Ishikawa (cell line): ENCODE measurements around the gene SUGT1.

Experiments
- CEBPB ChIP-seq: IDR thresholded peaks from 2 replicates; pipeline ENCODE4 v1.6.1; 2012
- CREB1 ChIP-seq: IDR thresholded peaks from 2 replicates; pipeline ENCODE4 v1.6.1; 2012; ENCODE audit warnings: low read depth
- EGR1 ChIP-seq: IDR thresholded peaks from 2 replicates; pipeline ENCODE4 v1.6.1; 2012
- EP300 ChIP-seq: IDR thresholded peaks from 2 replicates; pipeline ENCODE4 v1.6.1; 2012; ENCODE audit warnings: borderline replicate concordance
- FOXM1 ChIP-seq: IDR thresholded peaks from 2 replicates; pipeline ENCODE4 v1.6.1; 2012; ENCODE audit warnings: low read depth, borderline replicate concordance
- MAX ChIP-seq: IDR thresholded peaks from 2 replicates; pipeline ENCODE4 v1.6.1; 2012
- NFIC ChIP-seq: IDR thresholded peaks from 2 replicates; pipeline ENCODE4 v1.6.1; 2012
- RAD21 ChIP-seq: IDR thresholded peaks from 2 replicates; pipeline ENCODE4 v1.6.1; 2012; ENCODE audit warnings: low read depth
- REST ChIP-seq: IDR thresholded peaks from 2 replicates; pipeline ENCODE4 v1.6.1; 2012; ENCODE audit warnings: low read depth, mild to moderate bottlenecking
- TAF1 ChIP-seq: IDR thresholded peaks from 2 replicates; pipeline ENCODE4 v1.6.1; 2012; ENCODE audit warnings: low read depth, mild to moderate bottlenecking
- TCF12 ChIP-seq: IDR thresholded peaks from 2 replicates; pipeline ENCODE4 v1.6.1; 2012; ENCODE audit warnings: low read depth
- TEAD4 ChIP-seq: IDR thresholded peaks from 2 replicates; pipeline ENCODE4 v1.6.1; 2012
- YY1 ChIP-seq: IDR thresholded peaks from 2 replicates; pipeline ENCODE4 v1.6.1; 2012; ENCODE audit warnings: low read depth
- ZBTB7A ChIP-seq: IDR thresholded peaks from 2 replicates; pipeline ENCODE4 v1.6.1; 2012; ENCODE audit warnings: low read depth
- TF ChIP-seq, protein P1 (sequence below): IDR thresholded peaks from 2 replicates; pipeline ENCODE4 v1.6.1; 2012

SUGT1 gene

DNA sequence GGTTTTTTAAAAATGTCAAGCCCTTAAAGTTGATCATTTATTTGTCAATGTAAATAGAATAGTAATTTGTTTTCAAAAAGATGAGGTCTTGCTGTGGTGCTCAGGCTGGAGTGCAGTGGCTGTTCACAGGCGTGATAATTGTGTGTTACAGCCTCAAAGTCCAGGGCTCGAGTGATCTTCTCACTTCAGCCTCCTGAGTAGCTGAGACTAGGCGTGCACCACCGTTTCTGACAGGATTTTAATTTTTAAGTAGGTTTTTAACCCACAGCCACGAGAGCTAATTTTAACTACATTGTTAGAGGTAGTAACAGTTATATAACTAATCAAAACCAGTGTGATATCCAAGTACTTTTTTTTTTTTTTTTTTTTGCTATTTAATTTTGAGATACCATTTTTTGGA is 43.9 kb downstream of the SUGT1 start:
- TF ChIP-seq, protein P1, sequence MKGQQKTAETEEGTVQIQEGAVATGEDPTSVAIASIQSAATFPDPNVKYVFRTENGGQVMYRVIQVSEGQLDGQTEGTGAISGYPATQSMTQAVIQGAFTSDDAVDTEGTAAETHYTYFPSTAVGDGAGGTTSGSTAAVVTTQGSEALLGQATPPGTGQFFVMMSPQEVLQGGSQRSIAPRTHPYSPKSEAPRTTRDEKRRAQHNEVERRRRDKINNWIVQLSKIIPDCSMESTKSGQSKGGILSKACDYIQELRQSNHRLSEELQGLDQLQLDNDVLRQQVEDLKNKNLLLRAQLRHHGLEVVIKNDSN = no peak
- no peak for TF ChIP-seq CREB1
- no peak for TF ChIP-seq MAX
- TF ChIP-seq TCF12 = no peak
- TF ChIP-seq TAF1 = no peak
- no peak for TF ChIP-seq YY1
- no peak for TF ChIP-seq REST
- no peak for TF ChIP-seq ZBTB7A
- TF ChIP-seq NFIC = no peak

- TF ChIP-seq ZBTB7A = no peak
- TF ChIP-seq RAD21 = no peak
- TF ChIP-seq REST = no peak
- TF ChIP-seq TCF12 = no peak
- no peak for TF ChIP-seq TEAD4
- no peak for TF ChIP-seq CREB1
- no peak for TF ChIP-seq EGR1
- TF ChIP-seq YY1 = no peak
- TF ChIP-seq CEBPB = no peak
- no peak for TF ChIP-seq EP300
- TF ChIP-seq TAF1 = no peak
- TF ChIP-seq NFIC = no peak
- TF ChIP-seq FOXM1 = no peak
- TF ChIP-seq, protein P1 = no peak
- TF ChIP-seq MAX = no peak
Observed at GRCh38 chr13:52701728-52702465, 49.3 kb downstream of the SUGT1 start.

- TF ChIP-seq TAF1 (no peak), CEBPB (no peak), MAX (no peak), RAD21 (no peak), NFIC (no peak), CREB1 (no peak), ZBTB7A (no peak), YY1 (no peak), EP300 (no peak)
- TF ChIP-seq, protein P1 = no peak
Observed at GRCh38 chr13:52703482-52703881, 50.8 kb downstream of the SUGT1 start.

- TF ChIP-seq, protein P1 = no peak
- TF ChIP-seq NFIC = no peak
- TF ChIP-seq EP300 = no peak
- no peak for TF ChIP-seq EGR1
- TF ChIP-seq CREB1 = no peak
- no peak for TF ChIP-seq CEBPB
- TF ChIP-seq YY1 = no peak
- TF ChIP-seq MAX = no peak
- TF ChIP-seq ZBTB7A = no peak
- TF ChIP-seq RAD21 = no peak
- no peak for TF ChIP-seq FOXM1
- no peak for TF ChIP-seq TEAD4
- no peak for TF ChIP-seq TAF1
- TF ChIP-seq REST = no peak
- TF ChIP-seq TCF12 = no peak
Observed at GRCh38 chr13:52706081-52706480, 53.4 kb downstream of the SUGT1 start.
